HG02588 (cell line): ENCODE data around the gene HTR3A.

Source experiments
- ATAC-seq: cut with Tn5 transposase; IDR thresholded peaks from one replicate; pipeline ENCODE4 v1.9.1; 2021; ENCODE audit warnings: mild to moderate bottlenecking, moderate library complexity; ENCODE audit not compliant: unreplicated experiment

HTR3A gene

DNA sequence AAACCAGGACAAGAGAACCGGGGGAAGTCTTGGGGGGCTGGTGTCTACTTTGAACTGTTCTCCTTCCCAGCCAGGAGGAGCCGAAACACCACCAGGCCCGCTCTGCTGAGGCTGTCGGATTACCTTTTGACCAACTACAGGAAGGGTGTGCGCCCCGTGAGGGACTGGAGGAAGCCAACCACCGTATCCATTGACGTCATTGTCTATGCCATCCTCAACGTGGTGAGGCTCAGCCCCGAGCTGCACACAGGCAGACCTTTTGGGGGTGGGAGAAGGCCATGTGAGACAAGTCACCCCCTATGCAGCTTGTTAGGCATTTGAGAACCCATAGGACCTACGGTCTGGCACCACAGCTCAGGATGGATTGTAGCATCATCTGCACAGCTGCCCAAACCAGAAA, 2.8 kb downstream of the HTR3A start:
- no peak for ATAC-seq

GRCh38 chr11:113979431-113979830, 4.5 kb downstream of the HTR3A start:
- no peak for ATAC-seq

DNA sequence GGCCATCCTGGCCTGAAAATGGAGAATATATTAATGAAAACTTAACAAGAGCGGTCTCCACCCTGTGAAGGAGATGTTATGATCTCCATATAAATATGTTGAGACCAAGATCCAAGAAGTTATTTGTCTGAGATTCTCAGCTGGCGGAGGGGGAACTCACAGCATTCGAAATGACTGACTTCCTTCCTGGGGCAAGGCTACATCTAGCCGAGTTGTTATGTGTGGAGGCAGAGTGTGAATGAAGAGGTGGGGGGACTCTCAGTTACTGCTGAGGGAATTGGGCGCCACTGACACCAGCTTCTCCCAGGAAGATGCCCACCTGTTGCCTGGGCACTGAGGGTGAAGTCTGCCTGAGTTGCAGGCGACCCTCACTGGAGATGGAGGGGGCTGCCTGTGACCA, 5.9 kb downstream of the HTR3A start:
- no peak for ATAC-seq

- no peak for ATAC-seq
These were observed 7.4 kb downstream of the HTR3A start for GRCh38 chr11:113982306-113982705.

DNA sequence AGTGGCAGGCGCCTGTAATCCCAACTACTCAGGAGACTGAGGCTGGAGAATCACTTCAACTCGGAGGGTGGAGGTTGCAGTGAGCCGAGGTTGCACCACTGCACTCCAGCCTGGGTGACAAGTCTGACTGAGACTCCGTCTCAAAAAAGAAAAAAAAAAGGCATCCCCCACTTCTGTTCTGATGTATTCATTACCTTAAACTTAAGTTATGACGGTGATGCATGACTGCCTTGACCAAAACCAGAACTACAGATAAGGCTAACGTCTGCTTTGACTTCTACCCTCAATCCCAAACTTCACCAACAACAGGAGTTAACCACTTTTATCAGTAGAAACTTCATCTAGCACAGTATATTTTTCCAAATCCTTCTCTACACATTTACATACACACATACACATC, 9.9 kb downstream of the HTR3A start:
- no peak for ATAC-seq

GRCh38 chr11:113985906-113986305, 11.0 kb downstream of the HTR3A start:
- no peak for ATAC-seq

DNA sequence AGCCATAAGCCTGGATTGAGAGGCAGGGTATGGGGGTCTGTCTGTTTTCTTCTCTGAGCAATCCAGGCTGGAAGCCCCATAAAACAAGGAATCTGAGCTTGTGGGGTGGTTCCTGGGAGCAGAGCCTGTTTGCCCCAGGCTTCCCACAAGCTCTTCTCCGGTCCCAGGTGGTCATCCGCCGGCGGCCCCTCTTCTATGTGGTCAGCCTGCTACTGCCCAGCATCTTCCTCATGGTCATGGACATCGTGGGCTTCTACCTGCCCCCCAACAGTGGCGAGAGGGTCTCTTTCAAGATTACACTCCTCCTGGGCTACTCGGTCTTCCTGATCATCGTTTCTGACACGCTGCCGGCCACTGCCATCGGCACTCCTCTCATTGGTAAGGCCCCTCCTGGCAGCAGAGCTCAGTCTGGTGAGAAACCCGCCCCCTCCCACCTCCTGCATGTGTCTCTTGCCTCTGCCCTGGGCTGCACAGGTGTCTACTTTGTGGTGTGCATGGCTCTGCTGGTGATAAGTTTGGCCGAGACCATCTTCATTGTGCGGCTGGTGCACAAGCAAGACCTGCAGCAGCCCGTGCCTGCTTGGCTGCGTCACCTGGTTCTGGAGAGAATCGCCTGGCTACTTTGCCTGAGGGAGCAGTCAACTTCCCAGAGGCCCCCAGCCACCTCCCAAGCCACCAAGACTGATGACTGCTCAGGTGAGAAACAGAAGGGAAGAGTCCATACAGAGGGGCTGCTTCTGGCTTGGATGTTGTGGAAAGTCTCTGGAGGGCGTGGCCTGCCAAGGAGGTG, 11.6 kb downstream of the HTR3A start:
- no peak for ATAC-seq

DNA sequence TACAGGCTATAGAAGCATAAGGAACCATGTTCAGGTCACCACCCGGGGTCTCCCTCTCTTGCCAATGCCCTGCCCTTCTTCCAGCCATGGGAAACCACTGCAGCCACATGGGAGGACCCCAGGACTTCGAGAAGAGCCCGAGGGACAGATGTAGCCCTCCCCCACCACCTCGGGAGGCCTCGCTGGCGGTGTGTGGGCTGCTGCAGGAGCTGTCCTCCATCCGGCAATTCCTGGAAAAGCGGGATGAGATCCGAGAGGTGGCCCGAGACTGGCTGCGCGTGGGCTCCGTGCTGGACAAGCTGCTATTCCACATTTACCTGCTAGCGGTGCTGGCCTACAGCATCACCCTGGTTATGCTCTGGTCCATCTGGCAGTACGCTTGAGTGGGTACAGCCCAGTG, 14.5 kb downstream of the HTR3A start:
- no peak for ATAC-seq

DNA sequence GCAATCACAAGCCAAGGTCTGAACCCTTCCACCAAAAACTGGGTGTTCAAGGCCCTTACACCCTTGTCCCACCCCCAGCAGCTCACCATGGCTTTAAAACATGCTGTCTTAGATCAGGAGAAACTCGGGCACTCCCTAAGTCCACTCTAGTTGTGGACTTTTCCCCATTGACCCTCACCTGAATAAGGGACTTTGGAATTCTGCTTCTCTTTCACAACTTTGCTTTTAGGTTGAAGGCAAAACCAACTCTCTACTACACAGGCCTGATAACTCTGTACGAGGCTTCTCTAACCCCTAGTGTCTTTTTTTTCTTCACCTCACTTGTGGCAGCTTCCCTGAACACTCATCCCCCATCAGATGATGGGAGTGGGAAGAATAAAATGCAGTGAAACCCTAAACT, 15.0 kb downstream of the HTR3A start:
- no peak for ATAC-seq

GRCh38 chr11:113991170-113991569, 16.3 kb downstream of the HTR3A start:
- no peak for ATAC-seq

GRCh38 chr11:113991718-113992458, 17.0 kb downstream of the HTR3A start:
- ATAC-seq: no peak

GRCh38 chr11:113992459-113993110, 17.7 kb downstream of the HTR3A start:
- no peak for ATAC-seq

DNA sequence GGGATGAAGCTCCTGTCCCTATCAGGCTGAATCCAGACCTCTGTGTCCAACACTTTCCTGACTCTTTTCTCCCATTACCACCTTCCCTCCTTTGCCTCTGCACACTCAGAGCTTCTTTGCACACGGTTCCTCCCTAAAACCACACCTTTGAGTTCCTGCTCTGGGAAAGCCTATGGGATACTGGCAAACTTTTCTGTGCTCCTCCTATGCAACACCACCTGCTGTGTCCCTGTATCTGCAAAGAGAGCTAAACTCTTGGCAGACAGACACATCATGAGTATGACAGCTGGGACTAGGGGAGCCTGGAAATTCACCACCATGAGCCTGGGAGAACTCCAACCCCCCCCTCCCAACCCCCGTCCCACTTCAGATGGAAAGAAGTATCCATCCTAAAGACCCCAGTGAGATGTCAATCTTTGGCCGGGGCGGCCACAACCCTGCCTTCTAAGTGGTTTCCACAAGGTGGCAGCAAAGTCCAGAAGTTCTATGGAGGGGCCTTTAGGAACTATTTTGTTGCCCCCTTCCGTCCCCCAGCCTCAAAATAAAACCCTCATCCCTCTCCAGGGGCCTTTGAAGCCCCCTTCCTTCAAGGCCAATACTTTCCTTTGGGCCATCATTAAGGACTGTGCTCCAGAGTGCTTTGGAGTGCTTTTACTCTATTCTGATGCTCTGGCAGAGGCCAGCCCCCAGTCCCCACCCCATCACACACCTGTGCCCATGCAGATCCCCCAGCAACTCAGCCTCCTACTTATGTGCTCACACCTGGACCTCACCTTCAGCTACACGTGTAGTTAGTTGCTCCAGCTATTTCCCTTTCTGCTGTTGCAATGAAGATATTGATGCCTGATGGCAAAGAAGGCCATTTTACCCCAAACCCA, 19.4 kb downstream of the HTR3A start:
- ATAC-seq: no peak

DNA sequence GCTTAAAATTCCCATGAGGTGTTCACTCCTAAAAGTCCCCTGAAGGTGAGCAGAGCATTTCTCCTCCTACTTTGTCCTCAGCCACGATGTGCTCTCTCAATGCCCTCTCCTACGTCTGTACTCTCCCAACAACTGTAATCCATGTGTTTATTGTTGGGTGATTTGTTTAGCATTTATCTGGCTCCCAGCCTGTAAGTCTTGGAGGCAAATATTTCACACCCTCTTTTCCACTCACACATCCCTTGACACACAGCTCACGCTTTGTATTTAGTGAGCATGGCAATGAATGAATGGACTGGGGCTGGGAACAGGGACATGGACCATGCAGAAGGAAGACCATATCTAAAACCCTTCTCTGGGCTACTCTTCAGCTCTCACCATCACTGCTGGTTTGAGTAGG, 22.6 kb downstream of the HTR3A start:
- no peak for ATAC-seq

- ATAC-seq: no peak
These were observed 23.7 kb downstream of the HTR3A start for GRCh38 chr11:113998574-113998973.

DNA sequence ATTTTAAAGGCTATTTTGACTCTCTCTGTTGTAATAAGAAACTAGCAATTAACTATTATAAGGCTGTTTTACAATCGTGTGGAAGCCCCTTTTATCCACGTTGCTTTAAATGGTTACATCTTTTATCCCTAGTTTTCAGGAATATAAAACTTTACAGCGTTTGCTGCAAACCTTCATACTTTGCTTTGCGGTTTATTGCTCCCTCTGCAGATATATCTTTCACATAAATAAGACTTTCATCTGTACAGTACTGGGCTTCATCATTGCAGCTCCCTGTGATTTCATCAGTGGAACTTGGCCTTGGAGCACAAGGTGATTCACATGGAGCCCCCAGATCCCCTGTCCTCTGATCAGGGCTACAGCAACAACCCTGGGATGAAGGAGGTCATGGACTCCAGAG, 25.6 kb downstream of the HTR3A start:
- ATAC-seq: no peak

GRCh38 chr11:114001416-114001815, 26.5 kb downstream of the HTR3A start:
- ATAC-seq: no peak

GRCh38 chr11:114008331-114008730, 33.4 kb downstream of the HTR3A start:
- ATAC-seq: no peak

DNA sequence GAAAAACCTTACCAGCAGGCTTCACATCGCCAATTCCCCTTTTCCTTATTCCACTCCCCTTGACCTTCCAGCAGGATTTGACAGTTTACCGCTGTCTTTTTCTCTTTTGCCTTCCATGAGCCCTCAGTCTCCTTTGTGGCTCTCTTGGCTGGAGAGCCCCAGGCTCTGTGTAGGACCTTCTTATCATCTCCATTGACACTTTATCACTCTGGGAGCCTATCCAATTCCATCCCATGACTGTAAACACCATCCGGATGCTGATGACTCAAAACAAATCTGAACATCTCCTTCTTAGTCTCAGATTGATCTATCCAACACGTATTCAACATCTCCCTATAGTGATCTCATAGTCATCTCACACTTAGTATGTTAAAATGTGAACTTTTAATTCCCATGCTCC, 36.0 kb downstream of the HTR3A start:
- no peak for ATAC-seq

DNA sequence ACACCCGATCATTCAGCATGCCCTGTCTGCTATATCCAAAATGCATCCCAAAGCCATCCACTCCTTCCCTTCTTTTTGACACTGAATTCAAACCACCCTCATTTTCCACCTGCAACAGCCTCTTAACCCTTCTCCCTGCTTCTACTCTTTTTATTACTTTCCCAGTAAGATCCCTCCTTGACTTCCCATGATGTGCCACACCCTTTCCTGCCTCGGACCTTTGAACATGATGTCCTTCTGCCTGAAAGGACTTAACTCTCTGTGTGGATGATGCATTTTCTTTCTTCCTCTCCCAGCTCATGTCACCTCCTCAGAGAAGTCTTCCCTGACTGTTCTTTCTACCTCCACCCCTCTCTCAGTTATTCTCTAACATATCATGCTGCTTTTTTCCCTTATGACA, 36.5 kb downstream of the HTR3A start:
- no peak for ATAC-seq

DNA sequence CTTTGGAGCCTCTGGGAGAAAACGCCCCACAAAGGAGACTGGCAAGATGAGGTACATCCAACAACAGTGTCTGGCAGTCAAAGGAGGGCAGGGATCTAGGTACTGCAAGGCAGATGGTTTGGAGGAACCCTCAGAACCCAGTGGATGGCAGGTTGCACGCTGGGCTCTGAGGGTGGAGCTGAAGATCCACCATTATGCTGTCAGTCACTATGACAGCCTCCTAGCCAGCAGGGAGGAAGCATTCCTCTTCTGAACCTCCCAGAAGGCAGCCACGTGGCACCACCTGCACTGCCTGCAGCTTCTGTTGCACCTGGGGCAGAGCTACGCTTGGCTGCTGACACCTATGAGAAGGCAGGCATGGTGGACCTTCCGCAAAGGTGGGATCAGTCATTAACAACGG, 40.2 kb downstream of the HTR3A start:
- ATAC-seq: no peak
